Measurements from ENCODE around the gene GBA2. TPM values are rescaled to one million over a fixed set of nuclear protein-coding genes. Genes with fewer than 3 reads are reported as not detected.

The GBA2 gene
- total RNA-seq, 1 donor from 2014 or later, result 44.8 TPM

- H3K27ac Mint-ChIP-seq, result peak overlapping the region; percentile 90
- Histone ChIP-seq H4K20me1 (ENCODE audit: low read depth) (no peaks in the 10 kb centered on the region), H3K4me3 (peak overlapping the region; percentile 51), H2AFZ (replicated peaks) (peak overlapping the region; percentile 15), H3K79me2 (ENCODE audit: low read depth) (no peaks in the 10 kb centered on the region), H3K4me2 (peak overlapping the region; percentile 86), H3K27me3 (no peaks in the 10 kb centered on the region), H3K27ac (no peak overlapping the region), H3K4me1 (peaks cover 8% of the 10 kb centered on the region), H3K36me3 (no peaks in the 10 kb centered on the region), H3F3A (ENCODE audit: low read depth) (peaks cover 6% of the 10 kb centered on the region), H3K9me3 (ENCODE audit: low read depth) (no peaks in the 10 kb centered on the region), H3K9ac (no peak overlapping the region)
- TF ChIP-seq CTCF (IDR thresholded peaks at IDR 0.05), result peak; percentile 89
- TF ChIP-seq EZH2phosphoT487 (IDR thresholded peaks at IDR 0.05), result no peak
- no peak for TF ChIP-seq EZH2 (IDR thresholded peaks at IDR 0.05)
- no peaks in the 10 kb centered on the region for H3K9me3 Mint-ChIP-seq
- H3K4me3 Mint-ChIP-seq, result peak overlapping the region; percentile 80
- H3K36me3 Mint-ChIP-seq, result no peaks in the 10 kb centered on the region
- H3K4me1 Mint-ChIP-seq, result peaks cover 17% of the 10 kb centered on the region
- peak; percentile 87 for DNase-seq (ENCODE audit: low spot score)
- H3K27me3 Mint-ChIP-seq (ENCODE audit: insufficient read depth, low read depth), result peaks cover 5% of the 10 kb centered on the region
Observed at GRCh38 chr9:35790385-35791296, 41.6 kb upstream of the GBA2 start.

- H3K4me1 Mint-ChIP-seq, result peaks cover 17% of the 10 kb centered on the region
- H3K4me3 Mint-ChIP-seq, result no peak overlapping the region
- Histone ChIP-seq H3K4me1 (peaks cover 8% of the 10 kb centered on the region), H3K9me3 (ENCODE audit: low read depth) (no peaks in the 10 kb centered on the region), H3K27me3 (no peaks in the 10 kb centered on the region), H4K20me1 (ENCODE audit: low read depth) (no peaks in the 10 kb centered on the region), H3K4me2 (no peak overlapping the region), H3K27ac (no peak overlapping the region), H3K9ac (no peak overlapping the region), H3K36me3 (no peaks in the 10 kb centered on the region), H3K79me2 (ENCODE audit: low read depth) (no peaks in the 10 kb centered on the region), H3F3A (ENCODE audit: low read depth) (peaks cover 6% of the 10 kb centered on the region), H2AFZ (replicated peaks) (no peak overlapping the region), H3K4me3 (no peak overlapping the region)
- H3K27ac Mint-ChIP-seq, result peak overlapping the region; percentile 88
- no peak for TF ChIP-seq CTCF (IDR thresholded peaks at IDR 0.05)
- TF ChIP-seq EZH2phosphoT487 (IDR thresholded peaks at IDR 0.05), result no peak
- TF ChIP-seq EZH2 (IDR thresholded peaks at IDR 0.05), result no peak
- H3K27me3 Mint-ChIP-seq (ENCODE audit: insufficient read depth, low read depth), result peaks cover 6% of the 10 kb centered on the region
- no peaks in the 10 kb centered on the region for H3K36me3 Mint-ChIP-seq
- no peaks in the 10 kb centered on the region for H3K9me3 Mint-ChIP-seq
- no peak for DNase-seq (ENCODE audit: low spot score)
Observed at GRCh38 chr9:35790025-35790384, 41.0 kb upstream of the GBA2 start.

- Histone ChIP-seq H3F3A (ENCODE audit: low read depth) (peaks cover 6% of the 10 kb centered on the region), H2AFZ (replicated peaks) (no peak overlapping the region), H3K9ac (no peak overlapping the region), H4K20me1 (ENCODE audit: low read depth) (no peaks in the 10 kb centered on the region), H3K36me3 (no peaks in the 10 kb centered on the region), H3K27ac (no peak overlapping the region), H3K4me3 (no peak overlapping the region), H3K9me3 (ENCODE audit: low read depth) (no peaks in the 10 kb centered on the region), H3K79me2 (ENCODE audit: low read depth) (no peaks in the 10 kb centered on the region), H3K4me2 (no peak overlapping the region), H3K4me1 (peaks cover 8% of the 10 kb centered on the region), H3K27me3 (no peaks in the 10 kb centered on the region)
- no peak for DNase-seq (ENCODE audit: low spot score)
- peaks cover 17% of the 10 kb centered on the region for H3K4me1 Mint-ChIP-seq
- H3K27ac Mint-ChIP-seq, result no peak overlapping the region
- no peak overlapping the region for H3K4me3 Mint-ChIP-seq
- no peaks in the 10 kb centered on the region for H3K9me3 Mint-ChIP-seq
- H3K36me3 Mint-ChIP-seq, result no peaks in the 10 kb centered on the region
- TF ChIP-seq EZH2phosphoT487 (IDR thresholded peaks at IDR 0.05) (no peak), CTCF (IDR thresholded peaks at IDR 0.05) (no peak), EZH2 (IDR thresholded peaks at IDR 0.05) (no peak)
- H3K27me3 Mint-ChIP-seq (ENCODE audit: insufficient read depth, low read depth), result peaks cover 6% of the 10 kb centered on the region
Observed at GRCh38 chr9:35789541-35789940, 40.5 kb upstream of the GBA2 start.
